Activated T-cell treated with anti-CD3 and anti-CD28 coated beads, Interleukin-2, amount 50 U/mL, for 72 hours (primary cell): ENCODE measurements around the gene ANO7. TPM values are rescaled to one million over a fixed set of nuclear protein-coding genes. Genes with fewer than 3 reads are reported as not detected.
A peak's percentile ranks its signal among the peaks of the same experiment; 100 is the strongest.

Source experiments
- ATAC-seq, 2 donors: fragments of 150-1000 bp; cut with Tn5 transposase; replicated peaks in 1 of 2; 2 replicates each; pipeline ENCODE4 v1.10.0; 2021; ENCODE audit warnings: moderate library complexity in 2 of 2, mild to moderate bottlenecking in 1 of 2
- DNase-seq, 2 donors: peaks; one replicate each; pipeline ENCODE4 v3.0.0; 2021 to 2022; ENCODE audit warnings: mixed read lengths in 1 of 2
- H3K27ac Mint-ChIP-seq: one replicate; pipeline ENCODE4 v1.8.0; 2022; ENCODE audit warnings: mild to moderate bottlenecking, moderate library complexity, mixed read lengths
- H3K27me3 Mint-ChIP-seq: one replicate; pipeline ENCODE4 v1.8.0; 2022; ENCODE audit warnings: low read depth, mixed read lengths
- H3K36me3 Mint-ChIP-seq, 2 donors: one replicate each; pipeline ENCODE4 v1.8.0; 2022; ENCODE audit warnings: mixed read lengths in 2 of 2, mild to moderate bottlenecking in 1 of 2; ENCODE audit not compliant: insufficient read depth in 2 of 2
- H3K4me1 Mint-ChIP-seq: one replicate; pipeline ENCODE4 v1.8.0; 2022; ENCODE audit warnings: low read depth, mixed read lengths
- H3K4me3 Mint-ChIP-seq, 2 donors: one replicate each; pipeline ENCODE4 v1.8.0; 2022; ENCODE audit warnings: mild to moderate bottlenecking in 2 of 2, mixed read lengths in 2 of 2, moderate library complexity in 2 of 2
- H3K9me3 Mint-ChIP-seq, 2 donors: one replicate each; pipeline ENCODE4 v1.8.0; 2022; ENCODE audit warnings: mixed read lengths in 2 of 2
- total RNA-seq, 2 donors: library from RNA; stranded (reverse); gene quantifications; one replicate each; pipeline ENCODE4 v1.2.3, GENCODE V29; 2022

Gene ANO7
- total RNA-seq, 2 donors from 2014 or later = 0.72 to 0.90 TPM

GRCh38 chr2:241224018-241224850 is 35.8 kb downstream of the ANO7 start:
- no peak for DNase-seq
- H3K27ac Mint-ChIP-seq = no peak overlapping the region
- H3K36me3 Mint-ChIP-seq = peaks cover 2 to 7% of the 10 kb centered on the region in 2 donors
- ATAC-seq = peak; percentile 12 to 32
- H3K9me3 Mint-ChIP-seq = no peaks in the 10 kb centered on the region
- no peak overlapping the region for H3K4me3 Mint-ChIP-seq
- peaks cover 15% of the 10 kb centered on the region for H3K4me1 Mint-ChIP-seq
- peaks cover 10% of the 10 kb centered on the region for H3K27me3 Mint-ChIP-seq

- Mint-ChIP-seq H3K27ac (no peak overlapping the region), H3K4me3 (no peak overlapping the region)
- no peak for DNase-seq
Observed at GRCh38 chr2:241224851-241225438, 36.5 kb downstream of the ANO7 start.

GRCh38 chr2:241225545-241225944 is 37.1 kb downstream of the ANO7 start:
- H3K27ac Mint-ChIP-seq = no peak overlapping the region
- H3K4me3 Mint-ChIP-seq = no peak overlapping the region
- ATAC-seq (no peak), DNase-seq (no peak)
- peaks cover 2 to 5% of the 10 kb centered on the region in 2 donors for H3K36me3 Mint-ChIP-seq
- H3K27me3 Mint-ChIP-seq = no peaks in the 10 kb centered on the region
- H3K4me1 Mint-ChIP-seq = peaks cover 7% of the 10 kb centered on the region
- H3K9me3 Mint-ChIP-seq = no peaks in the 10 kb centered on the region

More at GRCh38 chr2:241224851-241225438, 36.5 kb downstream of the ANO7 start:
- H3K27me3 Mint-ChIP-seq = peaks cover 3% of the 10 kb centered on the region
- H3K9me3 Mint-ChIP-seq = no peaks in the 10 kb centered on the region
- H3K36me3 Mint-ChIP-seq = peaks cover 2 to 6% of the 10 kb centered on the region in 2 donors
- peaks cover 8% of the 10 kb centered on the region for H3K4me1 Mint-ChIP-seq
- no peak for ATAC-seq

- Mint-ChIP-seq H3K4me1 (peaks cover 7% of the 10 kb centered on the region), H3K4me3 (no peak overlapping the region), H3K36me3 (peaks cover 2 to 8% of the 10 kb centered on the region in 2 donors), H3K9me3 (no peaks in the 10 kb centered on the region), H3K27me3 (no peaks in the 10 kb centered on the region), H3K27ac (no peak overlapping the region)
- ATAC-seq (no peak), DNase-seq (no peak)
Observed at GRCh38 chr2:241225983-241226382, 37.5 kb downstream of the ANO7 start.

- Mint-ChIP-seq H3K36me3 (peaks cover 7 to 15% of the 10 kb centered on the region in 2 donors), H3K27ac (no peak overlapping the region), H3K27me3 (no peaks in the 10 kb centered on the region), H3K9me3 (no peaks in the 10 kb centered on the region), H3K4me3 (no peak overlapping the region), H3K4me1 (peaks cover 7% of the 10 kb centered on the region)
- no peak for DNase-seq
- no peak for ATAC-seq
Observed at GRCh38 chr2:241226723-241227572, 38.5 kb downstream of the ANO7 start.

- no peak overlapping the region for H3K4me3 Mint-ChIP-seq
- no peaks in the 10 kb centered on the region for H3K9me3 Mint-ChIP-seq
- no peak for ATAC-seq
- H3K4me1 Mint-ChIP-seq = peaks cover 7% of the 10 kb centered on the region
- no peak overlapping the region for H3K27ac Mint-ChIP-seq
- no peaks in the 10 kb centered on the region for H3K27me3 Mint-ChIP-seq
- H3K36me3 Mint-ChIP-seq = peaks cover 7 to 18% of the 10 kb centered on the region in 2 donors
- no peak for DNase-seq
Observed at GRCh38 chr2:241227594-241227993, 39.1 kb downstream of the ANO7 start.

- H3K4me1 Mint-ChIP-seq = peaks cover 4% of the 10 kb centered on the region
- H3K27me3 Mint-ChIP-seq = no peaks in the 10 kb centered on the region
- ATAC-seq = no peak
- H3K4me3 Mint-ChIP-seq = no peak overlapping the region
- H3K9me3 Mint-ChIP-seq = no peaks in the 10 kb centered on the region
- no peak overlapping the region for H3K27ac Mint-ChIP-seq
- peaks cover 7 to 22% of the 10 kb centered on the region in 2 donors for H3K36me3 Mint-ChIP-seq
- DNase-seq = no peak
Observed at GRCh38 chr2:241228081-241228859, 39.8 kb downstream of the ANO7 start.

GRCh38 chr2:241228860-241229516 is 40.5 kb downstream of the ANO7 start:
- peaks cover 11 to 25% of the 10 kb centered on the region in 2 donors for H3K36me3 Mint-ChIP-seq

GRCh38 chr2:241229563-241230401 is 41.3 kb downstream of the ANO7 start:
- no peaks in the 10 kb centered on the region for H3K9me3 Mint-ChIP-seq
- ATAC-seq (no peak), DNase-seq (no peak)
- no peaks in the 10 kb centered on the region for H3K27me3 Mint-ChIP-seq
- H3K36me3 Mint-ChIP-seq = peaks cover 11 to 28% of the 10 kb centered on the region in 2 donors
- no peaks in the 10 kb centered on the region for H3K4me1 Mint-ChIP-seq
- H3K27ac Mint-ChIP-seq = no peak overlapping the region
- no peak overlapping the region for H3K4me3 Mint-ChIP-seq

More at GRCh38 chr2:241228860-241229516, 40.5 kb downstream of the ANO7 start:
- Mint-ChIP-seq H3K4me1 (no peaks in the 10 kb centered on the region), H3K9me3 (no peaks in the 10 kb centered on the region), H3K4me3 (no peak overlapping the region), H3K27ac (no peak overlapping the region), H3K27me3 (no peaks in the 10 kb centered on the region)
- ATAC-seq (no peak), DNase-seq (no peak)

- ATAC-seq = no peak
- Mint-ChIP-seq H3K27me3 (no peaks in the 10 kb centered on the region), H3K36me3 (peaks cover 11 to 28% of the 10 kb centered on the region in 2 donors), H3K9me3 (no peaks in the 10 kb centered on the region), H3K4me3 (no peak overlapping the region), H3K4me1 (no peaks in the 10 kb centered on the region), H3K27ac (no peak overlapping the region)
- DNase-seq = no peak
Observed at GRCh38 chr2:241230435-241230834, 42.0 kb downstream of the ANO7 start.

- Mint-ChIP-seq H3K4me1 (no peaks in the 10 kb centered on the region), H3K27me3 (no peaks in the 10 kb centered on the region), H3K4me3 (no peak overlapping the region), H3K36me3 (peaks cover 12 to 38% of the 10 kb centered on the region in 2 donors), H3K27ac (no peak overlapping the region), H3K9me3 (no peaks in the 10 kb centered on the region)
- ATAC-seq (peak in 1 of 2 donors; percentile 15), DNase-seq (no peak)
Observed at GRCh38 chr2:241232736-241233575, 44.5 kb downstream of the ANO7 start.
